ENCODE results near the gene SHC2. TPM values are rescaled to one million over a fixed set of nuclear protein-coding genes. Genes with fewer than 3 reads are reported as not detected.

The SHC2 gene
- total RNA-seq, 2 experiments from 2014 or later = 0.36 to 0.42 TPM

DNA sequence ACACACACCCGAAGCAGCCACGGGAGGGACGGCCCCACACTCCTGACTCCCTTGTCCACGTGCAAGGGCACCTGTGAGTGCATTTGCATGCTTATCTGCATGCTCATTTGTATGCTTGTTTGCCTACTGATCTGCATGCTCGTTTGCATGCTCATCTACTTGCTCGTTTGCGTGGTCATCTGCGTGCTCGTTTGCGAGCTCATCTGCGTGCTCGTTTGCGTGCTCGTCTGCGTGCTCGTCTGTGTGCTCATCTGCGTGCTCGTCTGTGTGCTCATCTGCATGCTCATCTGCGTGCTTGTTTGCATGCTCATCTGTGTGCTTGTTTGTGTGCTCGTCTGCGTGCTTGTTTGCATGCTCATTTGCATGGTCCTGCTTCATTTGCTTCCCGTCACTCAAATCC is 23.8 kb downstream of the SHC2 start:
- Mint-ChIP-seq H3K27ac (no peak overlapping the region), H3K27me3 (peaks cover 30% of the 10 kb centered on the region)
- H3K27me3 ChIP-seq (ENCODE audit: control insufficient read depth in 1 of 2, insufficient read depth in 2 of 2, low read length in 2 of 2) = peaks cover 22% of the 10 kb centered on the region in 2 experiments

DNA sequence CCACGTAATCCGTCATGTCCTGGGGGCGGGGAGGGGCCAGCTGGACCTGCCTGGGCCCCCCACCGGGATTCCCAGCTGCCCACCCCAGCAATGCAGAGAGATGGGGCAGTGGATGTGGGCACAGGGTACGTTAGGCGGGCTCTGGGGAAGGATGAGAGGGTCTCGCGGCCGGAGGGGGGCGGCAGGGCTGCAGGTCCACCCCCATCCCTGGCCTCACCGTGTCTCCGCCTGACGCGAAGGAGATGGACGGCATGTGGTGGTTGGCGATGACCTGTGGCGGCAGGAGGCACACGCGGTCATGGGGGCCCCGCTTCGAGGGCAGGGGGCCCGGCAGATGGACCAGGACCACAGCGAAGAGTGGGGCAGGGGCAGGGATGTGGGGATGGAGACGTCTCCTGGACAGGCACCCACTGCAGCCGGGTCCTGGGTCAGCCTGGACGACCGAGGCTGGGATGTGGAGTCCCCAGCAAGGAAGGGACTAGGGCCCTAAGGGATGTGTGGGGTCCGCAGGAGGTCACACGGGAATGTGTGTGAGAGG is 24.4 kb downstream of the SHC2 start:
- ChIA-PET CTCF (no interaction called here), POLR2A (no interaction called here)
- no peak overlapping the region for H3K27ac Mint-ChIP-seq
- Histone ChIP-seq H3K27me3 (ENCODE audit: control insufficient read depth in 1 of 2, insufficient read depth in 2 of 2, low read length in 2 of 2) (peaks cover 22% of the 10 kb centered on the region in 2 experiments), H3K27ac (ENCODE audit: low read depth in 1 of 2, low read length in 2 of 2) (no peak overlapping the region), H3K4me3 (ENCODE audit: low read length) (no peak overlapping the region), H3K36me3 (ENCODE audit: insufficient read depth, low read length) (no peaks in the 10 kb centered on the region), H3K4me1 (ENCODE audit: insufficient read depth, low read length) (no peaks in the 10 kb centered on the region), H3K9me3 (ENCODE audit: control insufficient read depth in 1 of 2, insufficient read depth in 1 of 2, low read length in 2 of 2) (peaks cover 0 to 24% of the 10 kb centered on the region in 2 experiments)
- peaks cover 26% of the 10 kb centered on the region for H3K27me3 Mint-ChIP-seq
- no peaks in the 10 kb centered on the region for H3K4me1 Mint-ChIP-seq (ENCODE audit: low read depth)
- TF ChIP-seq, protein P1, sequence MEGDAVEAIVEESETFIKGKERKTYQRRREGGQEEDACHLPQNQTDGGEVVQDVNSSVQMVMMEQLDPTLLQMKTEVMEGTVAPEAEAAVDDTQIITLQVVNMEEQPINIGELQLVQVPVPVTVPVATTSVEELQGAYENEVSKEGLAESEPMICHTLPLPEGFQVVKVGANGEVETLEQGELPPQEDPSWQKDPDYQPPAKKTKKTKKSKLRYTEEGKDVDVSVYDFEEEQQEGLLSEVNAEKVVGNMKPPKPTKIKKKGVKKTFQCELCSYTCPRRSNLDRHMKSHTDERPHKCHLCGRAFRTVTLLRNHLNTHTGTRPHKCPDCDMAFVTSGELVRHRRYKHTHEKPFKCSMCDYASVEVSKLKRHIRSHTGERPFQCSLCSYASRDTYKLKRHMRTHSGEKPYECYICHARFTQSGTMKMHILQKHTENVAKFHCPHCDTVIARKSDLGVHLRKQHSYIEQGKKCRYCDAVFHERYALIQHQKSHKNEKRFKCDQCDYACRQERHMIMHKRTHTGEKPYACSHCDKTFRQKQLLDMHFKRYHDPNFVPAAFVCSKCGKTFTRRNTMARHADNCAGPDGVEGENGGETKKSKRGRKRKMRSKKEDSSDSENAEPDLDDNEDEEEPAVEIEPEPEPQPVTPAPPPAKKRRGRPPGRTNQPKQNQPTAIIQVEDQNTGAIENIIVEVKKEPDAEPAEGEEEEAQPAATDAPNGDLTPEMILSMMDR (IDR thresholded peaks at IDR 0.05) = no peak
- H3K9me3 Mint-ChIP-seq = no peaks in the 10 kb centered on the region
- no peak overlapping the region for H3K4me3 Mint-ChIP-seq
- no peaks in the 10 kb centered on the region for H3K36me3 Mint-ChIP-seq (ENCODE audit: low read depth)
- DNase-seq (no peak), ATAC-seq (ENCODE audit: poor library complexity) (no peak)
- intact Hi-C loops (cut with DNase I, micrococcal nuclease) = no loop called here

More for the DNA sequence above, 23.8 kb downstream of the SHC2 start:
- TF ChIP-seq, protein P1 (IDR thresholded peaks at IDR 0.05) = no peak
- Histone ChIP-seq H3K36me3 (ENCODE audit: insufficient read depth, low read length) (no peaks in the 10 kb centered on the region), H3K4me3 (ENCODE audit: low read length) (no peak overlapping the region), H3K9me3 (ENCODE audit: control insufficient read depth in 1 of 2, insufficient read depth in 1 of 2, low read length in 2 of 2) (peaks cover 0 to 29% of the 10 kb centered on the region in 2 experiments), H3K27ac (ENCODE audit: low read depth in 1 of 2, low read length in 2 of 2) (no peak overlapping the region), H3K4me1 (ENCODE audit: insufficient read depth, low read length) (no peaks in the 10 kb centered on the region)
- ChIA-PET CTCF (no interaction called here), POLR2A (no interaction called here)
- Mint-ChIP-seq H3K36me3 (ENCODE audit: low read depth) (no peaks in the 10 kb centered on the region), H3K4me3 (no peak overlapping the region), H3K4me1 (ENCODE audit: low read depth) (no peaks in the 10 kb centered on the region), H3K9me3 (no peaks in the 10 kb centered on the region)
- no peak for DNase-seq
- ATAC-seq (ENCODE audit: poor library complexity) = no peak
- intact Hi-C loops (cut with DNase I, micrococcal nuclease) = no loop called here

DNA sequence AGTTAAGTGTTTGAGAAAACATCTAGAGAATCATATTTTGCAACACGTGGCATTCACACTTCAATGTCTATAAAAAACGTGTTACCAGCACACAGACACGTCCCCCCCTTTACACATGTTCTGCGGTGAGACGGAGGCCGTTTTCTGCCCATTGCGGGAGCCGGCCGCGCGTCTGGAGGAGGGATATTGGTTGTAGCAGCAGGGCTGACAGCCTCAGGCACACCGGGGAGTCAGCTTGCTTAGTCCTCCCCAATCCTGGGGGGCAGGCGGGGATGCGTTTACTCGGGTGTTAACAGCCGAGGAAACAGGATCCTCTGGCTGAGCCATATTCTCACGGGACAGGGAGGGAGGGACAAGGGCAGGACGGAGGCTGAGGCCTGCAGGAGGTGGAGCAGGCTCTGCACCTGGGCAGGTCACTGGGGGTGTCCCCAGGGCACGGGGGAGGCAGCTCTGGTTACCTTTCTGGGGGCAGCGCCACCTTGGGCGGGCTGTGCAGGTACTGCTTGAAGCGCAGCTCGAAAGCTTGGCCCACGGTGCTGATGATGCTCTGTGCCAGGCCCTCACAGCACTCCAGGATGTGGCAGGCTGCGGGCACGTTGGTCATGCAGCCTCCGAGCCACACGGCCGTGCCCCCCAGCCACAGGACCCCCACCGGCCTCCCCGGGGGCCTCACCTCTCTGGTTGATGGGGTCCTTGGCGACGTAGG is 25.0 kb downstream of the SHC2 start:
- ATAC-seq (ENCODE audit: poor library complexity) (no peak), DNase-seq (no peak)
- intact Hi-C loops (cut with DNase I, micrococcal nuclease) = no loop called here
- H3K36me3 ChIP-seq (ENCODE audit: insufficient read depth, low read length) = no peaks in the 10 kb centered on the region
- H3K4me3 ChIP-seq (ENCODE audit: low read length) = no peak overlapping the region
- peaks cover 16 to 18% of the 10 kb centered on the region in 2 experiments for H3K27me3 ChIP-seq (ENCODE audit: control insufficient read depth in 1 of 2, insufficient read depth in 2 of 2, low read length in 2 of 2)
- Mint-ChIP-seq H3K27ac (no peak overlapping the region), H3K27me3 (peaks cover 20% of the 10 kb centered on the region), H3K36me3 (ENCODE audit: low read depth) (no peaks in the 10 kb centered on the region), H3K4me1 (ENCODE audit: low read depth) (no peaks in the 10 kb centered on the region), H3K9me3 (no peaks in the 10 kb centered on the region), H3K4me3 (no peak overlapping the region)
- no peaks in the 10 kb centered on the region for H3K4me1 ChIP-seq (ENCODE audit: insufficient read depth, low read length)
- ChIA-PET CTCF (no interaction called here), POLR2A (no interaction called here)
- peaks cover 0 to 20% of the 10 kb centered on the region in 2 experiments for H3K9me3 ChIP-seq (ENCODE audit: control insufficient read depth in 1 of 2, insufficient read depth in 1 of 2, low read length in 2 of 2)
- TF ChIP-seq, protein P1 (IDR thresholded peaks at IDR 0.05) = no peak
- no peak overlapping the region for H3K27ac ChIP-seq (ENCODE audit: low read depth in 1 of 2, low read length in 2 of 2)

All from CD4-positive, alpha-beta T cell (primary cell).